ENCODE results near the gene JMJD8. TPM values are rescaled to one million over a fixed set of nuclear protein-coding genes. Genes with fewer than 3 reads are reported as not detected.

Gene JMJD8
- total and polyA plus RNA-seq, 9 of the 15 experiments (the other 6 are each of a cell fraction or from before 2014, with no cell fraction given): 1.2 to 50.6 (median 29.3) TPM

DNA sequence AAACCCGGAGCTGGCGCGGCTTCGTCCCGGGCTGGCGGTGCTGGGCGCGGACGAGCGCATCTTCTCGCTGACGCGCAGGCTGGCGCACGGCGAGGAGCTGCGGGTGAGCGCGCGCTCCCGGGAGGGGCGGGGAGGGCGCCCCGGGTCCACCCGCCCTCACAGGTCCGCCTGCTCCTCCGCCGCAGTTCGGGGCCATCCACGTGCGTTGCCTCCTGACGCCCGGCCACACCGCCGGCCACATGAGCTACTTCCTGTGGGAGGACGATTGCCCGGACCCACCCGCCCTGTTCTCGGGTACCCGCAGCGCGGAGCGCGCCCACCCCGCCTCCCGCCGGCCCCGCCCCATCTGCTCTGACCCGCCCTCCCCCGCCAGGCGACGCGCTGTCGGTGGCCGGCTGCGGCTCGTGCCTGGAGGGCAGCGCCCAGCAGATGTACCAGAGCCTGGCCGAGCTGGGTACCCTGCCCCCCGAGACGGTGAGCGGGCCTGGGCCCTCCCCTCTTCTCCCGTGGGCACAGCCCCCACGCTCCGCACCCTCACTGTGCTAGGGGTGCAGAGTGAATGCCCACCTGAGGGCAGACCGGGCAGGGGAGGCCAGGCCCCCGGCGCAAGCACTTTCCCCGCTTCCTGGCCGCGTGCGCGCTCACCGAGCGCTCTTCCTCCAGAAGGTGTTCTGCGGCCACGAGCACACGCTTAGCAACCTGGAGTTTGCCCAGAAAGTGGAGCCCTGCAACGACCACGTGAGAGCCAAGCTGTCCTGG, 44.2 kb upstream of the JMJD8 start (continued):
- TF ChIP-seq, protein P1, sequence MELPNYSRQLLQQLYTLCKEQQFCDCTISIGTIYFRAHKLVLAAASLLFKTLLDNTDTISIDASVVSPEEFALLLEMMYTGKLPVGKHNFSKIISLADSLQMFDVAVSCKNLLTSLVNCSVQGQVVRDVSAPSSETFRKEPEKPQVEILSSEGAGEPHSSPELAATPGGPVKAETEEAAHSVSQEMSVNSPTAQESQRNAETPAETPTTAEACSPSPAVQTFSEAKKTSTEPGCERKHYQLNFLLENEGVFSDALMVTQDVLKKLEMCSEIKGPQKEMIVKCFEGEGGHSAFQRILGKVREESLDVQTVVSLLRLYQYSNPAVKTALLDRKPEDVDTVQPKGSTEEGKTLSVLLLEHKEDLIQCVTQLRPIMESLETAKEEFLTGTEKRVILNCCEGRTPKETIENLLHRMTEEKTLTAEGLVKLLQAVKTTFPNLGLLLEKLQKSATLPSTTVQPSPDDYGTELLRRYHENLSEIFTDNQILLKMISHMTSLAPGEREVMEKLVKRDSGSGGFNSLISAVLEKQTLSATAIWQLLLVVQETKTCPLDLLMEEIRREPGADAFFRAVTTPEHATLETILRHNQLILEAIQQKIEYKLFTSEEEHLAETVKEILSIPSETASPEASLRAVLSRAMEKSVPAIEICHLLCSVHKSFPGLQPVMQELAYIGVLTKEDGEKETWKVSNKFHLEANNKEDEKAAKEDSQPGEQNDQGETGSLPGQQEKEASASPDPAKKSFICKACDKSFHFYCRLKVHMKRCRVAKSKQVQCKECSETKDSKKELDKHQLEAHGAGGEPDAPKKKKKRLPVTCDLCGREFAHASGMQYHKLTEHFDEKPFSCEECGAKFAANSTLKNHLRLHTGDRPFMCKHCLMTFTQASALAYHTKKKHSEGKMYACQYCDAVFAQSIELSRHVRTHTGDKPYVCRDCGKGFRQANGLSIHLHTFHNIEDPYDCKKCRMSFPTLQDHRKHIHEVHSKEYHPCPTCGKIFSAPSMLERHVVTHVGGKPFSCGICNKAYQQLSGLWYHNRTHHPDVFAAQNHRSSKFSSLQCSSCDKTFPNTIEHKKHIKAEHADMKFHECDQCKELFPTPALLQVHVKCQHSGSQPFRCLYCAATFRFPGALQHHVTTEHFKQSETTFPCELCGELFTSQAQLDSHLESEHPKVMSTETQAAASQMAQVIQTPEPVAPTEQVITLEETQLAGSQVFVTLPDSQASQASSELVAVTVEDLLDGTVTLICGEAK (IDR thresholded peaks at IDR 0.05): no peak
- TF ChIP-seq, protein P1 (CRISPR knock-in tag; IDR thresholded peaks at IDR 0.05): no peak
- TF ChIP-seq SNIP1 (IDR thresholded peaks at IDR 0.05; ENCODE audit: low read depth): no peak
- no peak for TF ChIP-seq ZC3H11A (IDR thresholded peaks at IDR 0.05; ENCODE audit: low read depth, low read length)
- TF ChIP-seq IFI16 (CRISPR knock-in tag; IDR thresholded peaks at IDR 0.05): no peak
- no peak for TF ChIP-seq ZNF143 (CRISPR knock-in tag; IDR thresholded peaks at IDR 0.05)
- no peak for TF ChIP-seq ZNF766 (CRISPR knock-in tag; conservative IDR thresholded peaks at IDR 0.05)
- TF ChIP-seq SP2 (IDR thresholded peaks at IDR 0.05; ENCODE audit: extremely low read depth, low read depth, low read length, poor library complexity, severe bottlenecking): no peak
- TF ChIP-seq, protein P2, sequence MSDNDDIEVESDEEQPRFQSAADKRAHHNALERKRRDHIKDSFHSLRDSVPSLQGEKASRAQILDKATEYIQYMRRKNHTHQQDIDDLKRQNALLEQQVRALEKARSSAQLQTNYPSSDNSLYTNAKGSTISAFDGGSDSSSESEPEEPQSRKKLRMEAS (CRISPR knock-in tag; IDR thresholded peaks at IDR 0.05): peak; percentile 83
- TF ChIP-seq, protein P3, sequence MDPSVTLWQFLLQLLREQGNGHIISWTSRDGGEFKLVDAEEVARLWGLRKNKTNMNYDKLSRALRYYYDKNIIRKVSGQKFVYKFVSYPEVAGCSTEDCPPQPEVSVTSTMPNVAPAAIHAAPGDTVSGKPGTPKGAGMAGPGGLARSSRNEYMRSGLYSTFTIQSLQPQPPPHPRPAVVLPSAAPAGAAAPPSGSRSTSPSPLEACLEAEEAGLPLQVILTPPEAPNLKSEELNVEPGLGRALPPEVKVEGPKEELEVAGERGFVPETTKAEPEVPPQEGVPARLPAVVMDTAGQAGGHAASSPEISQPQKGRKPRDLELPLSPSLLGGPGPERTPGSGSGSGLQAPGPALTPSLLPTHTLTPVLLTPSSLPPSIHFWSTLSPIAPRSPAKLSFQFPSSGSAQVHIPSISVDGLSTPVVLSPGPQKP (CRISPR knock-in tag; IDR thresholded peaks at IDR 0.05): no peak
- no peak for TF ChIP-seq SPI1 (IDR thresholded peaks at IDR 0.05; ENCODE audit: borderline replicate concordance, low read depth, low read length)
- no peak for TF ChIP-seq NR2F6 (CRISPR knock-in tag; IDR thresholded peaks at IDR 0.05)
- TF ChIP-seq, protein P4, sequence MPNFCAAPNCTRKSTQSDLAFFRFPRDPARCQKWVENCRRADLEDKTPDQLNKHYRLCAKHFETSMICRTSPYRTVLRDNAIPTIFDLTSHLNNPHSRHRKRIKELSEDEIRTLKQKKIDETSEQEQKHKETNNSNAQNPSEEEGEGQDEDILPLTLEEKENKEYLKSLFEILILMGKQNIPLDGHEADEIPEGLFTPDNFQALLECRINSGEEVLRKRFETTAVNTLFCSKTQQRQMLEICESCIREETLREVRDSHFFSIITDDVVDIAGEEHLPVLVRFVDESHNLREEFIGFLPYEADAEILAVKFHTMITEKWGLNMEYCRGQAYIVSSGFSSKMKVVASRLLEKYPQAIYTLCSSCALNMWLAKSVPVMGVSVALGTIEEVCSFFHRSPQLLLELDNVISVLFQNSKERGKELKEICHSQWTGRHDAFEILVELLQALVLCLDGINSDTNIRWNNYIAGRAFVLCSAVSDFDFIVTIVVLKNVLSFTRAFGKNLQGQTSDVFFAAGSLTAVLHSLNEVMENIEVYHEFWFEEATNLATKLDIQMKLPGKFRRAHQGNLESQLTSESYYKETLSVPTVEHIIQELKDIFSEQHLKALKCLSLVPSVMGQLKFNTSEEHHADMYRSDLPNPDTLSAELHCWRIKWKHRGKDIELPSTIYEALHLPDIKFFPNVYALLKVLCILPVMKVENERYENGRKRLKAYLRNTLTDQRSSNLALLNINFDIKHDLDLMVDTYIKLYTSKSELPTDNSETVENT (CRISPR knock-in tag; IDR thresholded peaks at IDR 0.05): 0 out of 2 replicates have a peak, but pooled peaks have one; percentile 27
- TF ChIP-seq RCOR1 (IDR thresholded peaks at IDR 0.05; ENCODE audit: borderline replicate concordance in 1 of 2, low read depth in 2 of 2, low read length in 2 of 2): no peak
- TF ChIP-seq RBM14 (IDR thresholded peaks at IDR 0.05; ENCODE audit: borderline replicate concordance, insufficient read depth, low read depth, low read length): no peak

All from K562 (cell line).